ENCODE data around the gene DLEC1. TPM values are rescaled to one million over a fixed set of nuclear protein-coding genes. Genes with fewer than 3 reads are reported as not detected.

DLEC1 gene, protein sequence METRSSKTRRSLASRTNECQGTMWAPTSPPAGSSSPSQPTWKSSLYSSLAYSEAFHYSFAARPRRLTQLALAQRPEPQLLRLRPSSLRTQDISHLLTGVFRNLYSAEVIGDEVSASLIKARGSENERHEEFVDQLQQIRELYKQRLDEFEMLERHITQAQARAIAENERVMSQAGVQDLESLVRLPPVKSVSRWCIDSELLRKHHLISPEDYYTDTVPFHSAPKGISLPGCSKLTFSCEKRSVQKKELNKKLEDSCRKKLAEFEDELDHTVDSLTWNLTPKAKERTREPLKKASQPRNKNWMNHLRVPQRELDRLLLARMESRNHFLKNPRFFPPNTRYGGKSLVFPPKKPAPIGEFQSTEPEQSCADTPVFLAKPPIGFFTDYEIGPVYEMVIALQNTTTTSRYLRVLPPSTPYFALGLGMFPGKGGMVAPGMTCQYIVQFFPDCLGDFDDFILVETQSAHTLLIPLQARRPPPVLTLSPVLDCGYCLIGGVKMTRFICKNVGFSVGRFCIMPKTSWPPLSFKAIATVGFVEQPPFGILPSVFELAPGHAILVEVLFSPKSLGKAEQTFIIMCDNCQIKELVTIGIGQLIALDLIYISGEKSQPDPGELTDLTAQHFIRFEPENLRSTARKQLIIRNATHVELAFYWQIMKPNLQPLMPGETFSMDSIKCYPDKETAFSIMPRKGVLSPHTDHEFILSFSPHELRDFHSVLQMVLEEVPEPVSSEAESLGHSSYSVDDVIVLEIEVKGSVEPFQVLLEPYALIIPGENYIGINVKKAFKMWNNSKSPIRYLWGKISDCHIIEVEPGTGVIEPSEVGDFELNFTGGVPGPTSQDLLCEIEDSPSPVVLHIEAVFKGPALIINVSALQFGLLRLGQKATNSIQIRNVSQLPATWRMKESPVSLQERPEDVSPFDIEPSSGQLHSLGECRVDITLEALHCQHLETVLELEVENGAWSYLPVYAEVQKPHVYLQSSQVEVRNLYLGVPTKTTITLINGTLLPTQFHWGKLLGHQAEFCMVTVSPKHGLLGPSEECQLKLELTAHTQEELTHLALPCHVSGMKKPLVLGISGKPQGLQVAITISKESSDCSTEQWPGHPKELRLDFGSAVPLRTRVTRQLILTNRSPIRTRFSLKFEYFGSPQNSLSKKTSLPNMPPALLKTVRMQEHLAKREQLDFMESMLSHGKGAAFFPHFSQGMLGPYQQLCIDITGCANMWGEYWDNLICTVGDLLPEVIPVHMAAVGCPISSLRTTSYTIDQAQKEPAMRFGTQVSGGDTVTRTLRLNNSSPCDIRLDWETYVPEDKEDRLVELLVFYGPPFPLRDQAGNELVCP (N-terminal part only)
- total RNA-seq = under 0.01 TPM in 2 replicates
- 0.02 and 0.05 TPM in 2 replicates for polyA plus RNA-seq
- polyA plus RNA-seq (2012) = 0.03 TPM in 1 of 2 replicates, not detected in the other
- polyA minus RNA-seq (ENCODE audit: low replicate concordance) = not detected in 2 replicates

DNA sequence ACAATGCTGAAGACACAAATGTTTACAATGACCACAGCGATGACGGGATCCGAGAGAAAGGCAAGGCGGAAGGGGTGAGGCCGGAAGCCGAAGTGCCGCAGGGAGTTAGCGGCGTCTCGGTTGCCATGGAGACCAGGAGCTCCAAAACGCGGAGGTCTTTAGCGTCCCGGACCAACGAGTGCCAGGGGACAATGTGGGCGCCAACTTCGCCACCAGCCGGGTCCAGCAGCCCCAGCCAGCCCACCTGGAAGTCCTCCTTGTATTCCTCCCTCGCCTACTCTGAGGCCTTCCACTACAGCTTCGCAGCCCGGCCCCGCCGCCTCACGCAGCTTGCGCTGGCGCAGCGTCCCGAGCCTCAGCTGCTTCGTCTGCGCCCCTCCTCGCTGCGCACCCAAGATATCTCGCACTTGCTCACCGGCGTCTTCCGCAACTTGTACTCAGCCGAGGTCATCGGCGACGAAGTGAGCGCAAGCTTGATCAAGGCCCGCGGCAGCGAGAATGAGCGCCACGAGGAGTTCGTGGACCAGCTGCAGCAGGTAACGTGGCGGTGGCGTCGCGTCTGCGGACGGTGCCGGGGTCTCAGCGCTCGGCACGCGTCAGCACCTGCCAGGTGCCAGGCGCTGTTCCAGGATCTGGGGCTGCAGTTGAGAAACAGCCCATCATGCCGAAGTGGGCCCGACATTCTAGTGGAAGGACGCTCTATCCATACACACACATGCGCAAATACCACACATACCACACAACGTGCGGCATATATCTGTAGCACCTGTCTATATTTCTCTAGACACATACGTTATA is at the start of gene DLEC1:
DLEC1 (plus strand) TSS at position 108 of the 798 bp plus-strand sequence; CDS start at position 126, 18 bp downstream.
- Histone ChIP-seq H3K79me2 (ENCODE audit: control insufficient read depth, insufficient read depth, low read length) (no peaks in the 10 kb centered on the region), H3K27ac (ENCODE audit: insufficient read depth, low read length) (no peak within 1 kb of the TSS), H3K9me3 (ENCODE audit: control insufficient read depth, insufficient read depth, low read depth, low read length) (no peaks in the 10 kb centered on the region), H3K4me1 (ENCODE audit: control insufficient read depth, extremely low read depth, insufficient read depth, low read length) (peaks cover 2% of the 10 kb centered on the region), H3K4me2 (ENCODE audit: extremely low read depth, insufficient read depth, low read length) (peak within 1 kb of the TSS; percentile 94), H4K20me1 (ENCODE audit: control insufficient read depth, extremely low read depth, insufficient read depth, low read length) (no peaks in the 10 kb centered on the region), H2AFZ (ENCODE audit: low read length) (peak within 1 kb of the TSS; percentile 90), H3K36me3 (ENCODE audit: control insufficient read depth, insufficient read depth, low read length) (no peaks in the 10 kb centered on the region), H3K27me3 (ENCODE audit: control insufficient read depth, insufficient read depth, low read length) (peaks cover 12% of the 10 kb centered on the region), H3K9ac (ENCODE audit: insufficient read depth, low read length) (no peak within 1 kb of the TSS), H3K4me3 (replicated peaks in 1 of 4; ENCODE audit: control extremely low read depth in 1 of 4, insufficient read depth in 1 of 4, low read depth in 3 of 4, low read length in 4 of 4) (peak within 1 kb of the TSS; percentile 42 to 51 (median 50))
- TF ChIP-seq, protein P1, sequence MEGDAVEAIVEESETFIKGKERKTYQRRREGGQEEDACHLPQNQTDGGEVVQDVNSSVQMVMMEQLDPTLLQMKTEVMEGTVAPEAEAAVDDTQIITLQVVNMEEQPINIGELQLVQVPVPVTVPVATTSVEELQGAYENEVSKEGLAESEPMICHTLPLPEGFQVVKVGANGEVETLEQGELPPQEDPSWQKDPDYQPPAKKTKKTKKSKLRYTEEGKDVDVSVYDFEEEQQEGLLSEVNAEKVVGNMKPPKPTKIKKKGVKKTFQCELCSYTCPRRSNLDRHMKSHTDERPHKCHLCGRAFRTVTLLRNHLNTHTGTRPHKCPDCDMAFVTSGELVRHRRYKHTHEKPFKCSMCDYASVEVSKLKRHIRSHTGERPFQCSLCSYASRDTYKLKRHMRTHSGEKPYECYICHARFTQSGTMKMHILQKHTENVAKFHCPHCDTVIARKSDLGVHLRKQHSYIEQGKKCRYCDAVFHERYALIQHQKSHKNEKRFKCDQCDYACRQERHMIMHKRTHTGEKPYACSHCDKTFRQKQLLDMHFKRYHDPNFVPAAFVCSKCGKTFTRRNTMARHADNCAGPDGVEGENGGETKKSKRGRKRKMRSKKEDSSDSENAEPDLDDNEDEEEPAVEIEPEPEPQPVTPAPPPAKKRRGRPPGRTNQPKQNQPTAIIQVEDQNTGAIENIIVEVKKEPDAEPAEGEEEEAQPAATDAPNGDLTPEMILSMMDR (conservative IDR thresholded peaks at IDR 0.05 in 1 of 2, IDR thresholded peaks at IDR 0.05 in 1 of 2; ENCODE audit: low read depth in 1 of 2, low read length in 2 of 2) = no peak
- no peak for TF ChIP-seq EZH2 (IDR thresholded peaks at IDR 0.05; ENCODE audit: low read length, missing control alignments)
- DNase-seq (ENCODE audit: low read depth in 2 of 2) = peak; percentile 53 to 62

DNA sequence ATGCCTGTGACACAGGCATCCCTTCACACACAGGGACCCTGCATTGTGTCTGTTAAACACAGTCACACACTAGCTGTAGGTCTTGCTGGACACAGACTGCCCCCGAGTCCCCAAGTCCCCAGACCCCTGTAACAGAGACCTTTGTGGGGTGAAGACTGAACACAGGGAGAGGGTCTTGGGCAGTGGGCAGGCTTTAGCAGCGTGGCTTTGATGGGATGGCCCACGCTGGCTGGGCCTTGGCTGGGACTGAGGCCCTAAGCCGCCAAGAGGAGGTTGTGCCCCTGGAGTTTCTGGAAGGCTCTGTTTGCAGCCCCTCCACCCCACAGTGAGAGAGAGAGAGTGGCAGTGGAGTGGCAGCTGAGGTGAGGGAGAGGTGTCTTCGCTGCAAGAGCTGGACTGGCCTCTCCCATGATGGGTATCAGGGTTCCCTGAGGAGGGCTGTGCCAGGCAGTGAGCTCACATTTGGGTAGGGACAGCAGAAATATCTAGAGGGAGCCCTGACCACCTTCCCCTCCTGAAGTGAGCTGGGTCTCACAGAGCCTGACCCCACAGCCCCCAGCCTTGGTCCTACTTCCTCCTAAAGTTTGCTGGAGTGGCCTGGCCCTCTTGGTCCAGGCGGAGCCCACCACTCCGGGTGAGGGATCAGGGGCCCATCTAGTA is 49.1 kb upstream of the DLEC1 start:
- no peaks in the 10 kb centered on the region for H3K36me3 ChIP-seq (ENCODE audit: control insufficient read depth, insufficient read depth, low read length)
- H3K27me3 ChIP-seq (ENCODE audit: control insufficient read depth, insufficient read depth, low read length) = no peaks in the 10 kb centered on the region
- no peak overlapping the region for H3K4me3 ChIP-seq (replicated peaks in 1 of 4; ENCODE audit: control extremely low read depth in 1 of 4, insufficient read depth in 1 of 4, low read depth in 3 of 4, low read length in 4 of 4)
- TF ChIP-seq, protein P1 (conservative IDR thresholded peaks at IDR 0.05 in 1 of 2, IDR thresholded peaks at IDR 0.05 in 1 of 2; ENCODE audit: low read depth in 1 of 2, low read length in 2 of 2) = no peak
- TF ChIP-seq EZH2 (IDR thresholded peaks at IDR 0.05; ENCODE audit: low read length, missing control alignments) = no peak
- no peaks in the 10 kb centered on the region for H4K20me1 ChIP-seq (ENCODE audit: control insufficient read depth, extremely low read depth, insufficient read depth, low read length)
- H3K4me2 ChIP-seq (ENCODE audit: extremely low read depth, insufficient read depth, low read length) = no peak overlapping the region
- no peak overlapping the region for H3K27ac ChIP-seq (ENCODE audit: insufficient read depth, low read length)
- H3K4me1 ChIP-seq (ENCODE audit: control insufficient read depth, extremely low read depth, insufficient read depth, low read length) = peaks cover 2% of the 10 kb centered on the region
- H3K79me2 ChIP-seq (ENCODE audit: control insufficient read depth, insufficient read depth, low read length) = no peaks in the 10 kb centered on the region
- no peak overlapping the region for H3K9ac ChIP-seq (ENCODE audit: insufficient read depth, low read length)
- DNase-seq (ENCODE audit: low read depth in 2 of 2) = no peak
- H3K9me3 ChIP-seq (ENCODE audit: control insufficient read depth, insufficient read depth, low read depth, low read length) = no peaks in the 10 kb centered on the region
- H2AFZ ChIP-seq (ENCODE audit: low read length) = no peak overlapping the region
